BJ (cell line): Measurements from ENCODE around the gene EIF2S1. TPM values are rescaled to one million over a fixed set of nuclear protein-coding genes. Genes with fewer than 3 reads are reported as not detected.

Source experiments
- CTCF ChIA-PET: fragments of 350-600 bp; formaldehyde crosslinking; extraction: SDS; loops from one replicate; lab custom pipeline; 2021; ENCODE audit warnings: antibody characterized with exemption, inconsistent platforms; lab: Yijun Ruan, JAX
- POLR2A ChIA-PET: fragments of 300-600 bp; sonication (Branson Sonifier 250); formaldehyde crosslinking; extraction: SDS; loops from one replicate; lab custom pipeline; 2021; ENCODE audit warnings: antibody characterized with exemption; lab: Charles Lee
- DNase-seq: peaks from one replicate; pipeline ENCODE4 v3.0.0-alpha.2; 2011; ENCODE audit warnings: low read depth
- H3K27me3 ChIP-seq: 2 replicates; pipeline ENCODE4 v1.6.0; 2011; ENCODE audit warnings: low read length; ENCODE audit not compliant: control insufficient read depth, insufficient read depth
- H3K36me3 ChIP-seq: 2 replicates; pipeline ENCODE4 v1.5.1; 2011; ENCODE audit warnings: low read length; ENCODE audit not compliant: control insufficient read depth, insufficient read depth
- H3K4me3 ChIP-seq: 2 replicates; pipeline ENCODE4 v1.5.1; 2011; ENCODE audit warnings: low read depth, mild to moderate bottlenecking, control low read depth, low read length
- polyA plus RNA-seq: library from polyadenylated mRNA; depleted of rRNA; stranded (reverse); fragments of >200 nt; gene quantifications from 2 replicates; pipeline ENCODE4 v1.2.3, GENCODE V29; 2011
- TF ChIP-seq, protein P1 (sequence below): IDR thresholded peaks from 2 replicates; pipeline ENCODE4 v1.5.1; 2011; ENCODE audit warnings: low read depth, mild to moderate bottlenecking, control low read depth, inconsistent platforms, low read length, moderate library complexity; ENCODE audit not compliant: insufficient read depth

EIF2S1 gene
- polyA plus RNA-seq, 1 experiment = 34.4 TPM

DNA sequence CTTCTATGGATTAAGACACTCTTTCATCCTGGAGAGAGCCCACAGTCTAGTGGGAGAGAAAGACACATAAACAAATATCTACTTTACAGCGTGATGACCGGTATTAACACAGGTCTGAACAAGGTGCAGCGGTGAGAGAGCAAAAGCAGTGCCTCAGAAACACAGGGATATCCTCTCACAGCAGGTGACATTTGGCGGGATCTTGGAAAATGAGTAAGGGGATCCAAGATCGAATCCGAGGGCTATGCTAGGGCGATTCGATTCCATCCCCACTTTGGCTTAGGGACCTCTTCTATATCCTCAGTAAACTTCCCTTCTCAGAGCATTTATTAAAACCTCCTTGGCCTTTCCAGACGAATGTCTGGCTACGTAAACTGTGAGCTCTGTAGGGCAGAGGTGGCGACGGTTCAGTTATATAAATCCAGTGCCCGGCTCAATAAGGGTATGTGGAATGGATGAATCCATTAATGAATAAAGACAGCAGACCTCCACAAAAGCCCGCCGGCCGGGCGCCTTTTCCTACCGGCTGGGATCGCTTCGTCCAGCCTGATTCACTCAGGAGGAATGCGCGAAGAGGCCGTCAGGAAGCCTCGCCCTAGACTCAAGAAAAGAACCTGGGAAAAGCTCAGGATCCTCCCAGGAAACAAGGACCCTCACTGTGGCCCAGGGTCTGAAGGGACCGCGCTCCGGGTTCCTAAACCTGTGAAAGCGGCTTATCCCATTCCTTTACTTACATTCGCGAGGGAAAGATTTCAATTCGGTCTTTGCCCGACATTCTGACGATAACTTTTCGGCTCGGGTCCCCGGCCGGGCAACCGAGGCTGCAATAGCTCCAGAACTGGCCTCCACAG, 979 bp upstream of the EIF2S1 start:
- CTCF ChIA-PET = interaction anchor here (0.5 to 2.0 kb wide), 24 partner anchors 9 to 1622 kb away, joined by 3 to 14 read pairs (median 3); no protein-coding TSS in a partner anchor
- POLR2A ChIA-PET = interaction anchor here (0.6 to 0.8 kb wide), 2 partner anchors 52 to 163 kb away, joined by 3 read pairs; no protein-coding TSS in a partner anchor
- Histone ChIP-seq H3K4me3 (peak overlapping the region; percentile 85), H3K27me3 (no peaks in the 10 kb centered on the region), H3K36me3 (no peaks in the 10 kb centered on the region; the same call in 1 of the 2 replicates)
- TF ChIP-seq, protein P1, sequence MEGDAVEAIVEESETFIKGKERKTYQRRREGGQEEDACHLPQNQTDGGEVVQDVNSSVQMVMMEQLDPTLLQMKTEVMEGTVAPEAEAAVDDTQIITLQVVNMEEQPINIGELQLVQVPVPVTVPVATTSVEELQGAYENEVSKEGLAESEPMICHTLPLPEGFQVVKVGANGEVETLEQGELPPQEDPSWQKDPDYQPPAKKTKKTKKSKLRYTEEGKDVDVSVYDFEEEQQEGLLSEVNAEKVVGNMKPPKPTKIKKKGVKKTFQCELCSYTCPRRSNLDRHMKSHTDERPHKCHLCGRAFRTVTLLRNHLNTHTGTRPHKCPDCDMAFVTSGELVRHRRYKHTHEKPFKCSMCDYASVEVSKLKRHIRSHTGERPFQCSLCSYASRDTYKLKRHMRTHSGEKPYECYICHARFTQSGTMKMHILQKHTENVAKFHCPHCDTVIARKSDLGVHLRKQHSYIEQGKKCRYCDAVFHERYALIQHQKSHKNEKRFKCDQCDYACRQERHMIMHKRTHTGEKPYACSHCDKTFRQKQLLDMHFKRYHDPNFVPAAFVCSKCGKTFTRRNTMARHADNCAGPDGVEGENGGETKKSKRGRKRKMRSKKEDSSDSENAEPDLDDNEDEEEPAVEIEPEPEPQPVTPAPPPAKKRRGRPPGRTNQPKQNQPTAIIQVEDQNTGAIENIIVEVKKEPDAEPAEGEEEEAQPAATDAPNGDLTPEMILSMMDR = no peak
- DNase-seq = peak; percentile 6

DNA sequence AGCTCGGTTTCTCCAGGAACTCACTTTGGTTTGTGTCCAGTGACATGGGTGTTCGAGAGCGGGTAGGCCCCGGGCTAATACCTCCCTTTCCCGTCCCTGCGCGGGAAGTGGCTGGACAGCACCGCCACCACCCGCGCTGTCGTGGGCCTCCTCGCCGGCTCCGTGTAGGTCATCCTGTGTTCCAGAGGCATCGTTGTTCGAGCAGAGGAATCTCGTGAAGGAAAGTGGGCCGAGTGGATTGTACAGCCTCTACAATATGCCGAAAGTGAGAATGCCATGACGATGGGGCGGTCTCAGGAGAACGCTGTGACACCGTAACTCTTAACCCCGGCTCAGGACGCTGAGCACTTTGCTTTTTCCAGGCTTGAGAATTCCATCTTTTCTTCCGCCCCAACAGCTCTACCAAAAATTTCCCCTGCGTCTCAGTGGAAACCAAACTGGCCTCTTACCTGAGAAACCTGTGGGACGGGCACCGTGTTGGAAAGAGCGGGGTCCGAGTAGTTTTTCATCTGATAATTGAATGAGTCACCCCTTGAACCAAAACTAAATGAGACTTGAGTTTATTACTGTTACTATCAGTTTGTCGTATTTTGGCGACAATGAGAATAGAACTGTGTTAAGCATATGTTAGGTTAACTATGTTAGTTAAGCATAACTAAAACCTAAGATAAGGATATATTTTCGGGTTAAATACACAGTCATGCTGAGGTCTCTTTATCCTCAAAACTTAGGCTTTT, 510 bp downstream of the EIF2S1 start:
- Histone ChIP-seq H3K36me3 (peaks cover 1% of the 10 kb centered on the region; the same call in 1 of the 2 replicates), H3K27me3 (no peaks in the 10 kb centered on the region), H3K4me3 (peak overlapping the region; percentile 85)
- no peak for DNase-seq
- TF ChIP-seq, protein P1 = no peak
- ChIA-PET CTCF (interaction anchor here (0.9 to 2.0 kb wide), 13 partner anchors 8 to 316 kb away, joined by 3 to 14 read pairs (median 3); no protein-coding TSS in a partner anchor), POLR2A (no interaction called here)

DNA sequence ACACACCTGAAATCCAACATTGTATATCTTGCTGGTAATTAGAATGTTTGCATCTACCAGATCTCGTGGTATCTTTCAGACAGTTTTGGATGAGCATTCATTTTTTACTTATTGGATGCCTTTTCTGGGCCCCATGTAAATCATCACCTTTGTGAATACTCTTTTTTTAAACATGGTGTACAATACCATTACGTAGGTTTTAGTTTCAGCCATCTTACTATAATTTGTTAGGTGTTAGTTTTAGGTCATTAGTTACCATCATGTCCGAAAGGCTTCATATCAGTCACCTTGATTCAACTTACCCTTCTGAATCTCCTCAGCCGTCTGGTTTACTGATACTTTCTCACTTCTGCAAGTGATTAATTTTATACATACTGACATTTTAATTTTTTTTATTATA, 5.3 kb downstream of the EIF2S1 start:
- H3K27me3 ChIP-seq = no peaks in the 10 kb centered on the region
- no peak for DNase-seq
- ChIA-PET POLR2A (no interaction called here), CTCF (interaction anchor here (0.7 to 0.8 kb wide), 2 partner anchors 52 to 858 kb away, joined by 3 read pairs; partner anchors contain the start of gene GPHN)
- H3K36me3 ChIP-seq = peaks cover 13% of the 10 kb centered on the region
- no peak overlapping the region for H3K4me3 ChIP-seq
- TF ChIP-seq, protein P1 = no peak

DNA sequence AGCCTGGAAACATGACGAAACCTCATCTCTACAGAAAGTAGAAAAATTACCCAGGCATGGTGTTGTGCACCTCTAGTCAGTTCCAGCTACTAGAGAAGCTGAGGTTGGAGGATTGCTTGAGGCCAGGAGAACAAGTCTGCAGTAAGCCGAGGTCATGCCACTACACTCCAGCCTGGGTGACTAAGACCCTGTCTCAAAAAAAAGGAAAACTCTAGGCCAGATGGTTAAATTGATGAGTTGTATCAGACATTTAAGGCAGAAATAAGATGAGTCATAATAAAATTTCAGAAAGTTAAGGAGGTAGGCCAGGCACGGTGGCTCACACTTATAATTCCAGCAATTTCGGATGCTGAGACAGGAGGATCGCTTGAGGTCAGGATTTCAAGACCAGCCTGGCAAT, 10.7 kb downstream of the EIF2S1 start:
- Histone ChIP-seq H3K27me3 (no peaks in the 10 kb centered on the region), H3K36me3 (peaks cover 12% of the 10 kb centered on the region), H3K4me3 (no peak overlapping the region)
- ChIA-PET CTCF (interaction anchor here (2.4 kb wide), 1 partner anchor 14 kb away, joined by 5 read pairs; no protein-coding TSS in a partner anchor), POLR2A (no interaction called here)
- DNase-seq = no peak
- TF ChIP-seq, protein P1 = no peak
